K562 (cell line): ENCODE measurements around the gene EZH1. TPM values are rescaled to one million over a fixed set of nuclear protein-coding genes. Genes with fewer than 3 reads are reported as not detected.
A peak's percentile ranks its signal among the peaks of the same experiment; 100 is the strongest.

Experiments
- ATAC-seq: fragments of 200-7000 bp; cut with Tn5 transposase; 3 replicates; pipeline ENCODE4 v1.9.1; 2020; ENCODE audit warnings: moderate library complexity
- BruUV-seq: library from RNA; stranded (reverse); fragments of 400-500 nt; replicated peaks from 2 replicates; lab custom pipeline; 2021; lab: Mats Ljungman, UMichigan
- CTCF ChIA-PET: fragments of 300-600 bp; formaldehyde crosslinking; extraction: SDS; loops from one replicate; lab custom pipeline; 2021; ENCODE audit warnings: low intra/inter-chr PET ratio; lab: Yijun Ruan, JAX
- POLR2A ChIA-PET: fragments of 300-600, 350-650 bp; sonication (Branson Sonifier 250); formaldehyde crosslinking; extraction: SDS; loops from one replicate; lab custom pipeline; 2021; ENCODE audit warnings: antibody characterized with exemption, inconsistent platforms; lab: Yijun Ruan, JAX
- DNase-seq, 4 experiments: peaks; one replicate each; pipeline versions ENCODE4 v3.0.0 to v3.0.0-alpha.2; 2011 to 2018; ENCODE audit warnings: low spot score in 3 of 4, mixed read lengths in 3 of 4; ENCODE audit errors: extremely low read depth in 1 of 4
- FAIRE-seq: peaks from 2 replicates; lab custom pipeline; 2011; peaks lifted over from hg19 to GRCh38; lab: Jason Lieb, UNC
- H2AFZ ChIP-seq: 2 replicates; pipeline ENCODE4 v1.6.0; 2011; ENCODE audit warnings: low read depth, low read length, control low read depth, inconsistent platforms
- H3K27ac ChIP-seq: fragments of 200-600 bp; 3 replicates; pipeline ENCODE4 v1.8.0; 2011; ENCODE audit warnings: low read depth, mild to moderate bottlenecking, control low read depth, inconsistent platforms, low read length, moderate library complexity, mixed read lengths; ENCODE audit errors: extremely low read depth
- H3K27me3 ChIP-seq, 2 experiments: fragments of 300-600 bp in 1 of 2; 2 replicates in 1 of 2; 3 replicates in 1 of 2; pipeline versions ENCODE4 v1.6.0 to v1.8.0; 2011; ENCODE audit warnings: inconsistent platforms in 2 of 2, low read length in 2 of 2, mild to moderate bottlenecking in 1 of 2, mixed read lengths in 1 of 2, moderate library complexity in 1 of 2; ENCODE audit not compliant: control insufficient read depth in 2 of 2, insufficient read depth in 2 of 2
- H3K36me3 ChIP-seq: fragments of 300-600 bp; 3 replicates; pipeline ENCODE4 v1.8.0; 2011; ENCODE audit warnings: mild to moderate bottlenecking, low read length, inconsistent platforms; ENCODE audit not compliant: control insufficient read depth, insufficient read depth
- H3K4me1 ChIP-seq, 2 experiments: fragments of 200-600 bp in 1 of 2; replicated peaks in 1 of 2; 2 replicates in 1 of 2; 3 replicates in 1 of 2; pipeline versions ENCODE4 v1.5.1 to v1.8.0; 2011; ENCODE audit warnings: inconsistent platforms in 2 of 2, low read length in 2 of 2, mild to moderate bottlenecking in 1 of 2, mixed read lengths in 1 of 2, moderate library complexity in 1 of 2; ENCODE audit not compliant: control insufficient read depth in 2 of 2, insufficient read depth in 2 of 2
- H3K4me2 ChIP-seq: 2 replicates; pipeline ENCODE4 v1.6.1; 2011; ENCODE audit warnings: low read length, control low read depth, inconsistent platforms, mixed read lengths; ENCODE audit not compliant: insufficient read depth
- H3K4me3 ChIP-seq: fragments of 200-600 bp; sonication (generic), shearing (Covaris generic); 2 replicates; pipeline ENCODE4 v1.5.1; 2016; ENCODE audit warnings: control low read depth, inconsistent platforms
- H3K79me2 ChIP-seq: fragments of 200-600 bp; 3 replicates; pipeline ENCODE4 v1.8.0; 2011; ENCODE audit warnings: low read length, inconsistent platforms; ENCODE audit not compliant: control insufficient read depth, insufficient read depth
- H3K9ac ChIP-seq, 2 experiments: 2 replicates each; pipeline versions ENCODE4 v1.6.0 to v1.6.1; 2011; ENCODE audit warnings: low read depth in 2 of 2, low read length in 2 of 2, control low read depth in 1 of 2, inconsistent platforms in 1 of 2, mild to moderate bottlenecking in 1 of 2, mixed read lengths in 1 of 2; ENCODE audit not compliant: insufficient read depth in 1 of 2
- H3K9me1 ChIP-seq: one replicate; pipeline ENCODE4 v1.6.0; 2011; ENCODE audit warnings: inconsistent platforms, mild to moderate bottlenecking, low read length, moderate library complexity; ENCODE audit not compliant: control insufficient read depth, insufficient read depth
- H3K9me3 ChIP-seq: replicated peaks from 2 replicates; pipeline ENCODE4 v1.5.1; 2011; ENCODE audit warnings: low read depth, low read length, inconsistent platforms; ENCODE audit not compliant: control insufficient read depth, insufficient read depth
- H4K20me1 ChIP-seq: replicated peaks from 2 replicates; pipeline ENCODE4 v1.6.1; 2011; ENCODE audit warnings: low read length, inconsistent platforms, mixed read lengths; ENCODE audit not compliant: control insufficient read depth, insufficient read depth
- DMBX1 ChIP-seq: fragments of 250-450 bp; sonication (Bioruptor Pico); IDR thresholded peaks from 2 replicates; pipeline ENCODE4 v1.8.0; 2022; ENCODE audit warnings: inconsistent platforms, mild to moderate bottlenecking, moderate library complexity, borderline replicate concordance
- MECOM ChIP-seq: fragments of 250-450 bp; sonication (Bioruptor Pico); IDR thresholded peaks from 2 replicates; pipeline ENCODE4 v1.8.0; 2022; ENCODE audit warnings: inconsistent platforms
- NBN ChIP-seq: fragments of 450-650 bp; IDR thresholded peaks from 2 replicates; pipeline ENCODE4 v1.6.1; 2016; ENCODE audit warnings: low read depth, mild to moderate bottlenecking
- NKRF ChIP-seq: fragments of 450-650 bp; IDR thresholded peaks from 2 replicates; pipeline ENCODE4 v1.6.1; 2016; ENCODE audit warnings: borderline replicate concordance
- PML ChIP-seq: IDR thresholded peaks from 2 replicates; pipeline ENCODE4 v1.6.1; 2012; ENCODE audit warnings: low read length, inconsistent platforms
- RBFOX2 ChIP-seq: fragments of 200-400 bp; formaldehyde crosslinking; IDR thresholded peaks from 2 replicates; pipeline ENCODE4 v1.6.1; 2017; ENCODE audit warnings: low read depth, mild to moderate bottlenecking, low read length, moderate library complexity
- TCFL5 ChIP-seq: fragments of 250-450 bp; sonication (Bioruptor Pico); conservative IDR thresholded peaks from 2 replicates; pipeline ENCODE4 v1.6.1; 2021; ENCODE audit warnings: mild to moderate bottlenecking, moderate library complexity, matching md5 sums
- ZBTB7A ChIP-seq: IDR thresholded peaks from 2 replicates; pipeline ENCODE4 v1.6.1; 2011; ENCODE audit warnings: low read depth, mild to moderate bottlenecking, low read length, moderate library complexity, borderline replicate concordance; ENCODE audit not compliant: control insufficient read depth
- ZNF24 ChIP-seq: fragments of 450-650 bp; IDR thresholded peaks from 2 replicates; pipeline ENCODE4 v1.6.1; 2016
- ZNF695 ChIP-seq: fragments of 450-650 bp; formaldehyde crosslinking; IDR thresholded peaks from 2 replicates; pipeline ENCODE4 v1.4.0; 2020; ENCODE audit warnings: mild to moderate bottlenecking, moderate library complexity
- ZNF696 ChIP-seq: fragments of 250-450 bp; sonication (Bioruptor Pico); conservative IDR thresholded peaks from 2 replicates; pipeline ENCODE4 v1.4.0; 2020; ENCODE audit warnings: mild to moderate bottlenecking, moderate library complexity
- ZNF707 ChIP-seq: fragments of 250-450 bp; sonication (Bioruptor Pico); conservative IDR thresholded peaks from 2 replicates; pipeline ENCODE4 v1.8.0; 2022; ENCODE audit warnings: inconsistent platforms, mild to moderate bottlenecking, moderate library complexity
- ZNF75A ChIP-seq: fragments of 450-650 bp; formaldehyde crosslinking; IDR thresholded peaks from 2 replicates; pipeline ENCODE4 v1.4.0; 2020; ENCODE audit warnings: mild to moderate bottlenecking
- whole genome bisulfite sequencing: fragments of 100-300 bp; shearing (Covaris generic); methylation state at CpG from one replicate; pipeline ENCODE4 v1.1.6; 2016; ENCODE audit warnings: low coverage, mixed read lengths; ENCODE audit not compliant: insufficient coverage; ENCODE audit errors: missing lambda C conversion rate; 5-methylcytosine and 5-hydroxymethylcytosine counted together
- in situ Hi-C: fragments of 300-500 bp; cut with MboI; formaldehyde crosslinking; loops from 4 replicates; pipeline ENCODE4 v1.15.0; 2018; ENCODE audit warnings: inconsistent platforms, mixed read lengths
- intact Hi-C: fragments of 100-400 bp; cut with micrococcal nuclease; formaldehyde crosslinking; loops from 2 replicates; pipeline ENCODE4 v1.14.2; 2022
- polyA plus RNA-seq, 8 experiments: library from polyadenylated mRNA; depleted of rRNA in 4 of 8; stranded (reverse) in 5 of 8; unstranded in 3 of 8; fragments of >200 nt; fragmentation: Nextera tagmentation in 2 of 8; fragmentation: Illumina TruSeq in 1 of 8; extraction: Ambion mirVana in 2 of 8; extraction: Trizol in 1 of 8; gene quantifications; 2 replicates each; pipeline versions ENCODE4 v1.2.1 to v1.2.3, GENCODE V29; 2011 to 2014; ENCODE audit warnings: inconsistent platforms in 1 of 8, missing spikeins in 1 of 8
- total RNA-seq, 7 experiments: library from RNA; depleted of rRNA in 6 of 7; stranded (reverse); fragments of >200 nt in 6 of 7; fragmentation: Illumina TruSeq in 2 of 7; extraction: Trizol in 2 of 7; gene quantifications; 2 replicates each; pipeline versions ENCODE4 v1.2.1 to v1.2.3, GENCODE V29; 2011 to 2021; ENCODE audit warnings: low replicate concordance in 1 of 7
- TF ChIP-seq, protein P1 (sequence below): fragments of 150-350 bp; IDR thresholded peaks from 2 replicates; pipeline ENCODE4 v1.6.1; 2014; ENCODE audit warnings: low read depth, mild to moderate bottlenecking, low read length, borderline replicate concordance
- TF ChIP-seq, protein P2 (sequence below): fragments of 450-650 bp; formaldehyde crosslinking; IDR thresholded peaks from 2 replicates; pipeline ENCODE4 v1.4.0; 2022; ENCODE audit warnings: missing genetic modification characterization

Gene EZH1
- total and polyA plus RNA-seq, 9 of the 15 experiments (the other 6 are each of a cell fraction or from before 2014, with no cell fraction given) = 8.6 to 40.8 (median 22.9) TPM

GRCh38 chr17:42782166-42783061, 37.6 kb upstream of the EZH1 start:
- no peaks in the 10 kb centered on the region for H3K9me3 ChIP-seq
- no peak for ATAC-seq
- peak overlapping the region; percentile 53 for H3K4me3 ChIP-seq
- H3K9ac ChIP-seq = peak overlapping the region; percentile 82 to 98; a peak in 3 of 4 replicates
- H3K4me1 ChIP-seq = peaks cover 36 to 77% of the 10 kb centered on the region in 2 experiments; a peak in 4 of 5 replicates
- no TSS peak for BruUV-seq
- in situ Hi-C loops = no loop called here
- no peak overlapping the region for H2AFZ ChIP-seq
- peaks cover 36% of the 10 kb centered on the region for H3K79me2 ChIP-seq
- H3K36me3 ChIP-seq = peaks cover 73% of the 10 kb centered on the region
- no peaks in the 10 kb centered on the region for H3K27me3 ChIP-seq
- DNase-seq = no peak
- H4K20me1 ChIP-seq = no peaks in the 10 kb centered on the region
- H3K27ac ChIP-seq = no peak overlapping the region
- ChIA-PET CTCF (no interaction called here), POLR2A (interaction anchor here (0.6 to 5.2 kb wide), 8 partner anchors 9 to 103 kb away, joined by 3 to 47 read pairs (median 3); partner anchors contain the start of genes CNTD1, COA3 and VPS25)
- H3K4me2 ChIP-seq = peak overlapping the region; percentile 76
- no peaks in the 10 kb centered on the region for H3K9me1 ChIP-seq
- WGBS = 87% methylated on average over 20 of the region's 29 CpGs
- FAIRE-seq = no peak
- intact Hi-C loops = no loop called here
- TF ChIP-seq, protein P1, sequence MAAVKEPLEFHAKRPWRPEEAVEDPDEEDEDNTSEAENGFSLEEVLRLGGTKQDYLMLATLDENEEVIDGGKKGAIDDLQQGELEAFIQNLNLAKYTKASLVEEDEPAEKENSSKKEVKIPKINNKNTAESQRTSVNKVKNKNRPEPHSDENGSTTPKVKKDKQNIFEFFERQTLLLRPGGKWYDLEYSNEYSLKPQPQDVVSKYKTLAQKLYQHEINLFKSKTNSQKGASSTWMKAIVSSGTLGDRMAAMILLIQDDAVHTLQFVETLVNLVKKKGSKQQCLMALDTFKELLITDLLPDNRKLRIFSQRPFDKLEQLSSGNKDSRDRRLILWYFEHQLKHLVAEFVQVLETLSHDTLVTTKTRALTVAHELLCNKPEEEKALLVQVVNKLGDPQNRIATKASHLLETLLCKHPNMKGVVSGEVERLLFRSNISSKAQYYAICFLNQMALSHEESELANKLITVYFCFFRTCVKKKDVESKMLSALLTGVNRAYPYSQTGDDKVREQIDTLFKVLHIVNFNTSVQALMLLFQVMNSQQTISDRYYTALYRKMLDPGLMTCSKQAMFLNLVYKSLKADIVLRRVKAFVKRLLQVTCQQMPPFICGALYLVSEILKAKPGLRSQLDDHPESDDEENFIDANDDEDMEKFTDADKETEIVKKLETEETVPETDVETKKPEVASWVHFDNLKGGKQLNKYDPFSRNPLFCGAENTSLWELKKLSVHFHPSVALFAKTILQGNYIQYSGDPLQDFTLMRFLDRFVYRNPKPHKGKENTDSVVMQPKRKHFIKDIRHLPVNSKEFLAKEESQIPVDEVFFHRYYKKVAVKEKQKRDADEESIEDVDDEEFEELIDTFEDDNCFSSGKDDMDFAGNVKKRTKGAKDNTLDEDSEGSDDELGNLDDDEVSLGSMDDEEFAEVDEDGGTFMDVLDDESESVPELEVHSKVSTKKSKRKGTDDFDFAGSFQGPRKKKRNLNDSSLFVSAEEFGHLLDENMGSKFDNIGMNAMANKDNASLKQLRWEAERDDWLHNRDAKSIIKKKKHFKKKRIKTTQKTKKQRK = no peak
- no peak for TF ChIP-seq NKRF
- TF ChIP-seq ZNF695 (CRISPR knock-in tag) = no peak
- no peak for TF ChIP-seq ZNF24
- no peak for TF ChIP-seq TCFL5
- TF ChIP-seq PML = no peak
- TF ChIP-seq ZNF75A (CRISPR knock-in tag) = no peak
- TF ChIP-seq ZNF707 = no peak
- no peak for TF ChIP-seq MECOM (CRISPR knock-in tag)
- TF ChIP-seq, protein P2, sequence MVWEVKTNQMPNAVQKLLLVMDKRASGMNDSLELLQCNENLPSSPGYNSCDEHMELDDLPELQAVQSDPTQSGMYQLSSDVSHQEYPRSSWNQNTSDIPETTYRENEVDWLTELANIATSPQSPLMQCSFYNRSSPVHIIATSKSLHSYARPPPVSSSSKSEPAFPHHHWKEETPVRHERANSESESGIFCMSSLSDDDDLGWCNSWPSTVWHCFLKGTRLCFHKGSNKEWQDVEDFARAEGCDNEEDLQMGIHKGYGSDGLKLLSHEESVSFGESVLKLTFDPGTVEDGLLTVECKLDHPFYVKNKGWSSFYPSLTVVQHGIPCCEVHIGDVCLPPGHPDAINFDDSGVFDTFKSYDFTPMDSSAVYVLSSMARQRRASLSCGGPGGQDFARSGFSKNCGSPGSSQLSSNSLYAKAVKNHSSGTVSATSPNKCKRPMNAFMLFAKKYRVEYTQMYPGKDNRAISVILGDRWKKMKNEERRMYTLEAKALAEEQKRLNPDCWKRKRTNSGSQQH = no peak
- TF ChIP-seq ZBTB7A = peak; percentile 36; the same call in 1 of the 2 replicates
- TF ChIP-seq RBFOX2 = peak; percentile 34; the same call in 1 of the 2 replicates
- no peak for TF ChIP-seq NBN
- no peak for TF ChIP-seq DMBX1 (CRISPR knock-in tag)
- TF ChIP-seq ZNF696 (CRISPR knock-in tag) = no peak
